Fibroblast of skin of right quadriceps (primary cell): Measurements from ENCODE around the gene TOR1B.

Source experiments
- DNase-seq: peaks from one replicate; pipeline ENCODE4 v3.0.0-alpha.2; 2013

TOR1B gene

GRCh38 chr9:129849901-129850300, 46.9 kb downstream of the TOR1B start:
- no peak for DNase-seq

GRCh38 chr9:129850821-129851550, 48.0 kb downstream of the TOR1B start:
- no peak for DNase-seq

DNA sequence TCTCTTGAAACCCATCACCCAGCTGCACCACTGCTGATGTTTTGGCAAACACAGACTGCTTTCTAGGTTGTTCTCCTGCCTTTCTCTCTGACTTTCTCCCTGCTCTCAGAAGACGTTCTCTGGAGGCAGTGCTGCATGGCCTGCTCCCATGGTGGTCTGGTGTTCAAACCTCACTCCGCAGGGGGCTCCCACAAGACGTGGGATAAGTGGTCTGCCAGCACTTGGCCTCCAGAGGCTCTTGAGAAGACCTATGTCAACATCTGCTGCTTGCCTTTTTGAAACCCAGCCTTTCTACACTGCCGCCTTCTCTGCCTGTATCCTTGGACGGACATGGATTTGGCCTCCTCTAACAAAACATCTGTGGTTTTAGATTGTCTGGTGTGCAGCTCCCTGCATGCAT, 48.8 kb downstream of the TOR1B start:
- no peak for DNase-seq

DNA sequence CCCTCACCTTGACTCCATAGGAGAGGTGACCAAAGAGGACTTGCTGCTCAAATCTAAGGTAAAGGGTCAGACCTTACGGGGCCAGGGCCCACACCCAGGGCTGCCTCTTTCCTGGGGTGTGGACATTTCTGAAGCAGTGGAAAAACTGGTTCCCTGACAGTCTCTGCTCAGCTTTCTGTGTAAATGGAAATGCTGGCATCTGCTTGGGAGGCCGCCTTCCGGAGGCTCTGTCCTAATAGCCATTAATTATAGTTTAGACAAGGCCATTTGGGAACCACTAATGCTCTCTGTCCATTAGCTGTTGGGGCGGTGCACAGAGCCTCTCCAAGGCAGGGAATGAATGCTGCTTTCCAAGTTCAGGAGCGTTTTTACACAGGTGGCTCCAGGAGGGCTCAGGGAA, 49.6 kb downstream of the TOR1B start:
- no peak for DNase-seq

- no peak for DNase-seq
These were observed 50.6 kb downstream of the TOR1B start for GRCh38 chr9:129853614-129854013.

GRCh38 chr9:129854588-129855110, 51.7 kb downstream of the TOR1B start:
- no peak for DNase-seq

DNA sequence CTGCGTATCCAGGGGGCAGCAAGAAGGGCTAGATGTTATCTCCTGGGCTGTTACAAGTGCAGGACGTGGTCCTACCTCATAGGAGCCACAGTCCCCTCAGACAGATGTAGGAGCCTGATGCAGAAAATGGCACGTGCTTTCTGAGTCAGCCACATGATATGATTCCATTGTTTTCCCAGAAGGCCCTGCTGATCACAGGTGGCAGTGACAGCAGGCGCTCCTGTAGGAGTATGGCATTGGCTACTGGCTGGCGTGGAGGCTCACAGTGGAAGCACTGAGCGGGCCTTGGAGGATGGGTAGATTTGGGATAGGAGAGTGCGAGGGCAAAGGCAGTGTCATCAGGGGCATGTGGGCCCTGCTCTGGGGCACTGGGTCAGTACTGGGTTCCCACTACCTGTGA, 54.2 kb downstream of the TOR1B start:
- DNase-seq = no peak

DNA sequence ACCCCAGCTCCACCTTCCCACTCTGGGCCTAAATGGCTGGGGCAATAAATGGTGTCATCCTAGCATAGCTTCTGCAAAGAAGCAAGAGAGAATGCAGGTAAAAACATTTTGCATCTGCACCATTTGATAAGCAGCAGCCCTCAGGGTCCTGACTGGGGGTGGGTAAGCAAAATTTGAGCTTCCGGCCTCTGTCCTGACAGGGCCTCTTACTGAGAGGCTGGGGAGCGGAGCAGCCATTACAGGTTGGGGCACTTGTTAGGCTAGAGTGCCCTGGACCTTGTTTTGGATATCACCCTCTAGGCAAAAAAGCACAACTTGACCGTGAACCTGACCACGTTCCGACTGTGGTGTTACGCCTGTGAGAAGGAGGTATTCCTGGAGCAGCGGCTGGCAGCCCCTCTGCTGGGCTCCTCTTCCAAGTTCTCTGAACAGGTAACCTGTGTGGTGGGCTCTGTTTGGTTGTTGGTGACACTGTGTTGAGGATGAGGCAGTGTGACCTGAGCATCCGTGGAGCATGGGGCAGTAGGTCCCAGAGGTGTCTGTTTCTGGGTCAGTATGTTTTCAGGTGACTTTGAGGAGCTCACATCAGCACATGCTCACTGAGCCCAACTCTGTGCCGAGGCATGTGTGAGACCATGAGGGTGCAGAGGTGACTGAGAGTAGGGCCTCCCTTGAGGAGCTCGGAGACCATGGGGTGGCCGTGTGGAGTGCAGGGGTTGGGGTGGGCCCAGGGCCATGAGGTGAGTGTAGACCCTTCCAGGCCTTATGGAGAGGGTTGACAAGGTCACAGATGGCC, 55.4 kb downstream of the TOR1B start:
- no peak for DNase-seq
